ENCODE data around the gene SYAP1.
A peak's percentile ranks its signal among the peaks of the same experiment; 100 is the strongest.
"Not testable (repeated sequence)": the region's sequence is repeated elsewhere in the genome, so short reads cannot be mapped to it uniquely, and the experiment has no call there.

SYAP1 gene
- total RNA-seq: 46.9 to 103 (median 68.2) reads per million in 18 experiments

GRCh38 chrX:16719334-16720084, at the start of gene SYAP1:
TSS of gene SYAP1 (plus strand) at chrX:16719612. CDS start at chrX:16719725, 113 bp downstream.
- DNase-seq: peak; percentile 92 to 94

- DNase-seq: peak; percentile 5 to 11
Observed at GRCh38 chrX:16671005-16671404, 48.4 kb upstream of the SYAP1 start.

GRCh38 chrX:16678689-16679088, 40.7 kb upstream of the SYAP1 start:
- no peak for DNase-seq

GRCh38 chrX:16683007-16683664, 36.3 kb upstream of the SYAP1 start:
- no peak for DNase-seq

- no peak for DNase-seq
Observed at GRCh38 chrX:16687514-16687913, 31.9 kb upstream of the SYAP1 start.

- peak; percentile 32 to 40 for DNase-seq
Observed at GRCh38 chrX:16695079-16695676, 24.2 kb upstream of the SYAP1 start.

GRCh38 chrX:16696956-16697355, 22.5 kb upstream of the SYAP1 start:
- no peak for DNase-seq

- no peak for DNase-seq
Observed at GRCh38 chrX:16699389-16699788, 20.0 kb upstream of the SYAP1 start.

- DNase-seq: no peak
Observed at GRCh38 chrX:16700734-16701133, 18.7 kb upstream of the SYAP1 start.

GRCh38 chrX:16702700-16703599, 16.5 kb upstream of the SYAP1 start:
- no peak for DNase-seq

GRCh38 chrX:16705370-16705769, 14.0 kb upstream of the SYAP1 start:
- DNase-seq: no peak

GRCh38 chrX:16708016-16708415, 11.4 kb upstream of the SYAP1 start:
- DNase-seq: no peak

- DNase-seq: no peak
Observed at GRCh38 chrX:16711219-16711811, 8.1 kb upstream of the SYAP1 start.

- no peak for DNase-seq
Observed at GRCh38 chrX:16711893-16712547, 7.4 kb upstream of the SYAP1 start.

- DNase-seq: peak; percentile 37 to 46
Observed at GRCh38 chrX:16712548-16713155, 6.8 kb upstream of the SYAP1 start, which contains the start of gene CTPS2. TSS of gene CTPS2 (minus strand) at chrX:16712669. CDS start at chrX:16702902, 9,767 bp downstream.

- no peak for DNase-seq
Observed at GRCh38 chrX:16714504-16714903, 4.9 kb upstream of the SYAP1 start.

GRCh38 chrX:16715638-16716037, 3.8 kb upstream of the SYAP1 start:
- not testable (repeated sequence) for DNase-seq

GRCh38 chrX:16716451-16716850, 3.0 kb upstream of the SYAP1 start:
- not testable (repeated sequence) for DNase-seq

- DNase-seq: no peak
Observed at GRCh38 chrX:16718824-16719333, 533 bp upstream of the SYAP1 start.

GRCh38 chrX:16722481-16722880, 3.1 kb downstream of the SYAP1 start:
- DNase-seq: no peak

- DNase-seq: no peak
Observed at GRCh38 chrX:16725072-16725471, 5.7 kb downstream of the SYAP1 start.
